Cardiac muscle cell (in vitro differentiated cells and primary cell): ENCODE measurements around the gene MAFF. TPM values are rescaled to one million over a fixed set of nuclear protein-coding genes. Genes with fewer than 3 reads are reported as not detected.
"Not testable (repeated sequence)": the region's sequence is repeated elsewhere in the genome, so short reads cannot be mapped to it uniquely, and the experiment has no call there.

ENCODE experiments used
- DNase-seq, 2 donors: peaks; one replicate each; pipeline versions ENCODE4 v3.0.0 to v3.0.0-alpha.2; 2010 to 2017; ENCODE audit warnings: low read depth in 1 of 2, low spot score in 1 of 2
- H3K27ac ChIP-seq: fragments of 200-600 bp; sonication (generic); 2 replicates; pipeline ENCODE4 v1.5.1; 2016
- H3K27me3 ChIP-seq: fragments of 200-600 bp; sonication (generic); 2 replicates; pipeline ENCODE4 v1.6.0; 2016; ENCODE audit warnings: control low read depth
- H3K36me3 ChIP-seq: fragments of 200-600 bp; sonication (generic); 2 replicates; pipeline ENCODE4 v1.5.1; 2016; ENCODE audit warnings: control low read depth
- H3K4me1 ChIP-seq: fragments of 200-600 bp; sonication (generic); 2 replicates; pipeline ENCODE4 v1.8.1; 2017; ENCODE audit warnings: low read depth, mild to moderate bottlenecking, mixed run types
- H3K4me3 ChIP-seq: fragments of 200-600 bp; sonication (generic); 2 replicates; pipeline ENCODE4 v1.5.1; 2016; ENCODE audit warnings: mild to moderate bottlenecking
- H3K9me3 ChIP-seq: fragments of 200-600 bp; sonication (generic); 2 replicates; pipeline ENCODE4 v1.5.1; 2017; ENCODE audit warnings: low read depth, mild to moderate bottlenecking, control low read depth
- polyA plus RNA-seq: library from polyadenylated mRNA; unstranded; fragments of >200 nt; fragmentation: Nextera tagmentation; extraction: Ambion mirVana; gene quantifications from 2 replicates; pipeline ENCODE4 v1.2.1, GENCODE V29; 2016
- total RNA-seq: library from RNA; depleted of rRNA; stranded (reverse); fragments of >200 nt; gene quantifications from 2 replicates; pipeline ENCODE4 v1.2.3, GENCODE V29; 2016
- TF ChIP-seq, protein P1 (sequence below): IDR thresholded peaks from 2 replicates; pipeline ENCODE4 v1.5.1; 2012; ENCODE audit warnings: low read depth, mild to moderate bottlenecking, low read length

Gene MAFF
- total RNA-seq (3.6 and 4.1 TPM in 2 replicates), polyA plus RNA-seq (2.9 and 4.3 TPM in 2 replicates)

DNA sequence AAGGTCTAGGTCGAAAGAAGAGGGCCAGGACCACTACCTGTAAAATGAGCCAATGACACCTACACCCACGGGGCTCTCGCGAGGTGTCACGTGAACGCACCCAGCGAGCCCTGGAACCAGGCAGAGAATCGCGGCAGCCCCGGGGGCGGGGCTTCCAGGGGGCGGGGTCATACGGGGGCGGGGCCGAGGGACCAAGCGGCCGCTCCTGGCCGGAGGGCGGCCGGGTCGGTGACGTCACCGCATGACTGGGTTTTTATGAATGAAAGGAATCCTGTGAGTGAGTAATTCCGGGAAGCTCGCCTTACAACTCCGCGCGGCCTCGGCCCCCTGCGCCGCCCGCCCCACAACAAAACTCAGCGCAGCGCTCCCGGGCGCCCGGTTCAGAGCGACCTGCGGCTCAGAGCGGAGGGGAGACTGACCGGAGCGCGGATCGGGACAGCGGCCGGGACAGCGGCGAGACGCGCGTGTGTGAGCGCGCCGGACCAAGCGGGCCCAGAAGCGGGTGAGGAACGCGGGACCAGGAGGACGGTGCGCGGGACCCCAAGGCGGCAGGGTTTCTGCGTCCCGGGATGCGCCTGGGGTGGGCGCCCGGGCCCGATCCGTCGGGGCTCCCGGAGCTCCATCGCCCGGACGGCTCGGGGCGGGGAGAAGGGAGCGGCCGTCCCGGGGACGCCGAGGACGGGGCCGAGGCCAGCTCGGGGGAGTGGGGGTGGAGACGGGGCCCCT, at the start of gene MAFF:
Gene MAFF (plus strand): TSS at position 284 of the 726 bp plus-strand sequence. CDS start 11,860 bp downstream, outside the sequence.
- Histone ChIP-seq H3K27ac (peak within 1 kb of the TSS; percentile 82), H3K36me3 (no peaks in the 10 kb centered on the region), H3K9me3 (no peaks in the 10 kb centered on the region), H3K27me3 (peaks cover 8% of the 10 kb centered on the region), H3K4me3 (peak within 1 kb of the TSS; percentile 57), H3K4me1 (no peaks in the 10 kb centered on the region)
- peak; percentile 96 to 98 for DNase-seq
- TF ChIP-seq, protein P1, sequence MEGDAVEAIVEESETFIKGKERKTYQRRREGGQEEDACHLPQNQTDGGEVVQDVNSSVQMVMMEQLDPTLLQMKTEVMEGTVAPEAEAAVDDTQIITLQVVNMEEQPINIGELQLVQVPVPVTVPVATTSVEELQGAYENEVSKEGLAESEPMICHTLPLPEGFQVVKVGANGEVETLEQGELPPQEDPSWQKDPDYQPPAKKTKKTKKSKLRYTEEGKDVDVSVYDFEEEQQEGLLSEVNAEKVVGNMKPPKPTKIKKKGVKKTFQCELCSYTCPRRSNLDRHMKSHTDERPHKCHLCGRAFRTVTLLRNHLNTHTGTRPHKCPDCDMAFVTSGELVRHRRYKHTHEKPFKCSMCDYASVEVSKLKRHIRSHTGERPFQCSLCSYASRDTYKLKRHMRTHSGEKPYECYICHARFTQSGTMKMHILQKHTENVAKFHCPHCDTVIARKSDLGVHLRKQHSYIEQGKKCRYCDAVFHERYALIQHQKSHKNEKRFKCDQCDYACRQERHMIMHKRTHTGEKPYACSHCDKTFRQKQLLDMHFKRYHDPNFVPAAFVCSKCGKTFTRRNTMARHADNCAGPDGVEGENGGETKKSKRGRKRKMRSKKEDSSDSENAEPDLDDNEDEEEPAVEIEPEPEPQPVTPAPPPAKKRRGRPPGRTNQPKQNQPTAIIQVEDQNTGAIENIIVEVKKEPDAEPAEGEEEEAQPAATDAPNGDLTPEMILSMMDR: no peak

DNA sequence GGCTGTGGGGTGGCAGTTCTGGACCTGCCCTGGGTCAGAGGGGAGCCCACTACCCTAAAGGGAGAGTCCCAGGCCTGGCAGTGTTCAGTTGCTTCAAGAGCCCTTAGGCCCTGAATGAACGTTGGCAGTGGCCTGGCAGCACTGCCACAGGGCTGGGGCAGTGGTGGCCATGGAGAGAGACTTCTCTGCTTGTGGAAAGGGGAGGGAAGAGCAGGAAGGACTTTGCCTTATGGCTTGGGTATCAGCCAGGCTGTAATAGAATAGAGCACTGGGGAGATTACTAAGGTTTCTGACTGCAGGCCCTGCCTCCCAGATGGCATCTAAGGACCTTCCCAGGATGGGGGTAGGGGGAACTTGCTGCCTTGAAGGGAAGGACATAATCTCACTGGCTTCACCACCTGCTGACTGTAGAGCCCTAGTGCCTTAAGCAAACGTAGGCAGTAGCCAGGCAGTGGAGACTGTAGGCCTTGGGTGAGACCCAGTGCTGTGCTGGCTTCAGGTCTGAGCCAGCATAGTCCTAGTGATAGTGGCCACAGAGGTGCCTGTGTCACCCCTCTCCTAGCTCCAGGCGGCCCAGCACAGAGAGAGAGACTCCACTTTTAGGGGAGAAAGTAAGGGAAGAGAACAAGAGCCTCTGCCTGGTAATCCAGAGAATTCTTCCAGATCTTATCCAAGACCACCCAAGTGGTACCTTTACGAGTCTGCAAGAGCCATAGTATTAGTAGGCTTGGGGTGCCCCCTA, 47.8 kb upstream of the MAFF start:
- no peak for DNase-seq
- Histone ChIP-seq H3K4me3 (no peak overlapping the region), H3K4me1 (no peaks in the 10 kb centered on the region), H3K36me3 (no peaks in the 10 kb centered on the region), H3K9me3 (no peaks in the 10 kb centered on the region), H3K27ac (no peak overlapping the region), H3K27me3 (no peaks in the 10 kb centered on the region)
- TF ChIP-seq, protein P1: no peak

DNA sequence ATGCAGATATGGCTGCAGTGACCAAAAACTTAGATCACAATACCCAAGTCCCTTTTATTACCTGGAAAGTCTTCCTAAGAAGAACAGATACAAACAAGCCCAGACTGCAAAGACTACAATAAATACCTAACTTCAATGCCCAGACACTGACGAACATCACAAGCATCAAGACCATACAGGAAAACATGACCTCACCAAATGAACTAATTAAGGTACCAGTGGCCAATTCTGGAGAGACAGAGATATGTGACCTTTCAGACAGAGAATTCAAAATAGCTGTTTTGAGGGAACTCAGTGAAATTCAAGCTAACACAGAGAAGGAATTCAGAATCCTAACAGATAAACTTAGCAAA, 47.3 kb upstream of the MAFF start:
- not testable (repeated sequence) for H3K36me3 ChIP-seq, H3K4me3 ChIP-seq, H3K27me3 ChIP-seq, H3K4me1 ChIP-seq, H3K9me3 ChIP-seq, DNase-seq, H3K27ac ChIP-seq

DNA sequence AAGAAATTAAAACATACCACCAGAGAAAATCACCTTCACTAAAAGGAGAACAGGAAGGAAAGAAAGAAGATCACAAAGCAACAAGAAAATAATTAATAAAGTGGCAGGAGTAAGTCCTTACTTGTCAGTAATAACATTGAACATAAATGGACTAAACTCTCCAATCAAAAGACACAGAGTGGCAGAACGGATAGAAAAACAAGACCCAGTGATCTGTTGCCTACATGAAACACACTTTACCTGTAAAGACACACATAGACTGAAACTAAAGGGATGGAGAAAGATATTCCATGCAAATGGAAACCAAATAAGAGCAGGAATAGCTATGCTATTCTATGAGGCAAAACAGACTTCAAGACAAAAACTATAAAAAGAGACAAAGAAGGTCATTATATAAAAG, 46.1 kb upstream of the MAFF start:
- TF ChIP-seq, protein P1: no peak
- Histone ChIP-seq H3K4me1 (no peaks in the 10 kb centered on the region), H3K9me3 (no peaks in the 10 kb centered on the region), H3K27me3 (no peaks in the 10 kb centered on the region), H3K27ac (no peak overlapping the region), H3K36me3 (no peaks in the 10 kb centered on the region), H3K4me3 (no peak overlapping the region)
- no peak for DNase-seq

DNA sequence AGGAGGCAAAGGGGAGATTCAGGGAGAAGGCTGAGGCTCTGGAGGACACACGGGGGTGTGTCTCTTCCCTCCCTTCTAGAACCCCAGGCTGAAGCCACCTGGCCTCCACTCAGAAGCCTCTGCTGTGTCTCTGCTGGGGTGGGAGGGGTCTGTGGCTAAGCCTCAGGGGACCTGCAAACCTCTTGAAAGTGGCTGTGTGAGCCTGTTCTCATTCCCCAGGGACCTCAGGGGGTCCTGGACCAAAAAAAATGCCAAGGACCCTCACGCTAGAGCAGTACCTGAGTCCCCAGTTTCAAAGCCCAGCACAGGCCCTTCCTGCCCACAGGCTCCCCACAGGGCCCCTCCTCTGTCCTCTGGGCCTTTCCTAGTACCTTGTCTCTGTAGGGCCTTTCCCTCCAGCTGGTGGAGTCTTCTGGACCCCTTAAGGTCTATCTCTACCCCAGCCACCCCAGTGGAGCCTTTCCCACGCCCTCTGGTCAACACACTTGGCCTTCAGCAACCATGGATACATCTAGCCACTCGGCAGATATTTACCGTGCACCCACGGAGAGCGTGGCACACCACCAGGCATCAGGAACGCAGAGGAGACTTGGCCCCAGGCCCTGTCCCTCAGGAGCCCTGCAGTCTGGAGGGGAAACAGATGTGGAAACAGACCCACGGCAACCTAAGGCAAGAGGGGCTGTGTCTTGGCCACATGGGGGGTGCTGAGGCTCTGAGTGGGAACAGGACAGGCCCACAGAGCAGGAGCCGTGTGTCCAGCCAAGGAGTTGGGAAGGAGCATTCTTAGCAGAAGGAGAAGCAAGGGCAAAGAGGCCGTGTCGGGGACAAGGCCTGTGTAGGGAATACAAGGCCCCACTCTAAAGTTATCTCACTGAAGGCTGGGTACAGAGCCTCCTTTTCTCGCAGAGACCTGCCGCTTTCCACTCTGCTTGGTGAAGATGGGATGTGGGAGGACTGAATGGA, 38.6 kb upstream of the MAFF start:
- TF ChIP-seq, protein P1: no peak
- peak overlapping the region; percentile 76 for H3K27ac ChIP-seq
- H3K9me3 ChIP-seq: no peaks in the 10 kb centered on the region
- H3K27me3 ChIP-seq: no peaks in the 10 kb centered on the region
- peaks cover 21% of the 10 kb centered on the region for H3K4me1 ChIP-seq
- no peak overlapping the region for H3K4me3 ChIP-seq
- no peaks in the 10 kb centered on the region for H3K36me3 ChIP-seq
- no peak for DNase-seq
